ENCODE results near the gene CENATAC. TPM values are rescaled to one million over a fixed set of nuclear protein-coding genes. Genes with fewer than 3 reads are reported as not detected.

Gene CENATAC
- total RNA-seq, 3 donors from 2014 or later: 42.9 to 75.4 (median 71.1) TPM

- DNase-seq (ENCODE audit: low spot score in 2 of 2): no peak
- no peaks in the 10 kb centered on the region for H3K27me3 ChIP-seq
- TF ChIP-seq POLR2AphosphoS5 (IDR thresholded peaks at IDR 0.05): no peak
- TF ChIP-seq CTCF (IDR thresholded peaks at IDR 0.05): no peak
- TF ChIP-seq POLR2A (IDR thresholded peaks at IDR 0.05): no peak
- H3K27ac ChIP-seq: no peak overlapping the region
- H3K9me3 ChIP-seq: no peaks in the 10 kb centered on the region
- H3K4me1 ChIP-seq: no peaks in the 10 kb centered on the region
- intact Hi-C loops (cut with DNase I; ENCODE audit: low total_unique reads): no loop called here
- H3K36me3 ChIP-seq: peaks cover 6% of the 10 kb centered on the region
- H3K4me3 ChIP-seq: no peak overlapping the region
Measured at GRCh38 chr11:119042927-119043326, 45.0 kb downstream of the CENATAC start.

DNA sequence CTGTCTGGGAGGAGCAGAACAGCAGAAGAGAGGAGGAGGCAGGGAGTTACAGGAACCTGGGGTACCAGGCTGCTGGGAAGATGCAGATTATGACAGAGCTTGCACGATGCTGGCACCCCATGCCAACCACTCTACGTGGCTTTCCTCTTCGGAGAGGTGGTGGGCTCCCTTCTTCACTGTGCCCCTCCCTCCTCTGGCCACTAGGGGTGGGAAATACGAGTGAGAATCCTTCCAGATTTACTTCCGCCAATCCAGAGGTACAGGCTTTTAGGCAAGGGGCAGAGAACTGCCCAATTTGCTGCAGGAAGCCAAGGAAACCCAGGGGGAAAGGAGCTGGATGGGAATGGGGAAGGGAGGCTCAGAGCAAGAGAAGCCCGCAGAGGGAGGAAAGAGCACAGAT, 46.8 kb downstream of the CENATAC start:
- H3K9me3 ChIP-seq: no peaks in the 10 kb centered on the region
- no peak for DNase-seq (ENCODE audit: low spot score in 2 of 2)
- no peak overlapping the region for H3K4me3 ChIP-seq
- peaks cover 11% of the 10 kb centered on the region for H3K36me3 ChIP-seq
- H3K27ac ChIP-seq: no peak overlapping the region
- intact Hi-C loops (cut with DNase I; ENCODE audit: low total_unique reads): no loop called here
- H3K27me3 ChIP-seq: no peaks in the 10 kb centered on the region
- TF ChIP-seq CTCF (IDR thresholded peaks at IDR 0.05): no peak
- TF ChIP-seq POLR2A (IDR thresholded peaks at IDR 0.05): no peak
- no peak for TF ChIP-seq POLR2AphosphoS5 (IDR thresholded peaks at IDR 0.05)
- H3K4me1 ChIP-seq: no peaks in the 10 kb centered on the region

DNA sequence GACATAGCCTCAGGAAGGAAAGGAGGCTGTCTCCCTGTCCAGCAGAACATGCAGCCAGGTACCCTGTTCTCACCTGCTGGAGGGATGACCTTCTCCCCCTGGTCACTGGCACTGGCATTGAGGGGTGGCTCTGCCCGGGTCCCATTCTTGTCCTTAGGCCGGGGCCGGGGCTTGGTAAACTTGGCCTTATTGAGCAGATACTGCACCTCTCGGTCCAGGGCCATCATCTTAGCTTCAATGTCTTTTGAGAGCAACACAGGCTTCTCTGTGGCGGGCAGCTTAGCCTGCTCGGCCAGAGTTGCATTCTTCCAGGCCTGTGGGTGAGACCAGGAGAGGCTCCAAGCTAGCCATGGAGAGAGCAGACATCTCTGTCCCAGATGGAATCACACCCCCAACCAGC, 48.6 kb downstream of the CENATAC start:
- no peak for DNase-seq (ENCODE audit: low spot score in 2 of 2)
- H3K27ac ChIP-seq: no peak overlapping the region
- no peaks in the 10 kb centered on the region for H3K4me1 ChIP-seq
- no peaks in the 10 kb centered on the region for H3K27me3 ChIP-seq
- no peaks in the 10 kb centered on the region for H3K9me3 ChIP-seq
- intact Hi-C loops (cut with DNase I; ENCODE audit: low total_unique reads): no loop called here
- TF ChIP-seq POLR2A (IDR thresholded peaks at IDR 0.05) (no peak), POLR2AphosphoS5 (IDR thresholded peaks at IDR 0.05) (no peak), CTCF (IDR thresholded peaks at IDR 0.05) (no peak)
- H3K4me3 ChIP-seq: no peak overlapping the region
- peaks cover 11% of the 10 kb centered on the region for H3K36me3 ChIP-seq

- intact Hi-C loops (cut with DNase I; ENCODE audit: low total_unique reads): no loop called here
- Histone ChIP-seq H3K27me3 (no peaks in the 10 kb centered on the region), H3K4me3 (no peak overlapping the region), H3K36me3 (peaks cover 11% of the 10 kb centered on the region), H3K27ac (no peak overlapping the region), H3K9me3 (no peaks in the 10 kb centered on the region), H3K4me1 (no peaks in the 10 kb centered on the region)
- no peak for DNase-seq (ENCODE audit: low spot score in 2 of 2)
- TF ChIP-seq POLR2A (IDR thresholded peaks at IDR 0.05): no peak
- no peak for TF ChIP-seq POLR2AphosphoS5 (IDR thresholded peaks at IDR 0.05)
- no peak for TF ChIP-seq CTCF (IDR thresholded peaks at IDR 0.05)
Measured at GRCh38 chr11:119047205-119047604, 49.3 kb downstream of the CENATAC start.

DNA sequence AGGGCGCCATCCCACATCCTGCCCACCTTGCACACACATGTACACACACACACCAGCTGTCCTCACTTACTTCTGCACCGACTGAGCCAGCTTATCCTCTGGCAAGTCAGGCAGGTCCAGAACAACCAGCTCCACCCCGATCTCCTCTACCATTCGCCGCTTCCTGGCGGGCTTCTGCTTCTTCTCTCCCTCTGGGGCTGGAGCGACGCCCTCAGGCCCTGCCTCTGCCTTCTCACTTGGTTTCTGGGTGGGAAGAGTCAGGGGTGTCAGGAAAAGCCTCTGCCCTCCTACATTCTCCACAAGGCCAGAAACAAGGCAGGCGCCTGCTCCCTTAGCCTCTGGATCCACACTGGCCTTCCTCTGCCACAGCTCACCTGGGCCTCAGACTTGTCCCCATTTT, 50.7 kb downstream of the CENATAC start:
- Histone ChIP-seq H3K27me3 (no peaks in the 10 kb centered on the region), H3K4me1 (no peaks in the 10 kb centered on the region), H3K36me3 (peaks cover 11% of the 10 kb centered on the region), H3K9me3 (no peaks in the 10 kb centered on the region), H3K4me3 (no peak overlapping the region), H3K27ac (no peak overlapping the region)
- no peak for DNase-seq (ENCODE audit: low spot score in 2 of 2)
- TF ChIP-seq POLR2AphosphoS5 (IDR thresholded peaks at IDR 0.05): no peak
- no peak for TF ChIP-seq POLR2A (IDR thresholded peaks at IDR 0.05)
- no peak for TF ChIP-seq CTCF (IDR thresholded peaks at IDR 0.05)
- intact Hi-C loops (cut with DNase I; ENCODE audit: low total_unique reads): no loop called here
